ENCODE results near the gene FRYL.

GRCh38 chr4:48774760-48775710, 5.0 kb downstream of the FRYL start:
- TF ChIP-seq CTCF (IDR thresholded peaks at IDR 0.05; ENCODE audit: poor library complexity) (no peak), EZH2phosphoT487 (IDR thresholded peaks at IDR 0.05; ENCODE audit: low read depth, severe bottlenecking, unreplicated experiment) (no peak), EZH2 (IDR thresholded peaks at IDR 0.05; ENCODE audit: borderline replicate concordance) (no peak)

All from hepatocyte (in vitro differentiated cells).